Esophagus squamous epithelium (tissue), 5 donors: ENCODE measurements around the gene IL1A. TPM values are rescaled to one million over a fixed set of nuclear protein-coding genes. Genes with fewer than 3 reads are reported as not detected.

ENCODE experiments used
- DNase-seq: peaks from one replicate; lab custom pipeline; 2025; lab: John Stamatoyannopoulos, UW
- H3K27ac ChIP-seq, 4 donors: fragments of 200-600 bp; sonication (generic); one replicate each; pipeline ENCODE4 v1.5.1; 2016 to 2019; ENCODE audit warnings: mild to moderate bottlenecking in 1 of 4
- H3K27me3 ChIP-seq, 4 donors: fragments of 200-600 bp; sonication (generic); 1 replicate in 3 of 4; 2 replicates in 1 of 4; pipeline versions ENCODE4 v1.5.1 to v1.6.0; 2017 to 2021; ENCODE audit warnings: antibody characterized with exemption in 1 of 4
- H3K36me3 ChIP-seq, 3 donors: fragments of 200-600 bp; sonication (generic); one replicate each; pipeline ENCODE4 v1.5.1; 2016 to 2019
- H3K4me1 ChIP-seq, 3 donors: fragments of 200-600 bp; sonication (generic); one replicate each; pipeline ENCODE4 v1.5.1; 2017 to 2019
- H3K4me3 ChIP-seq, 4 donors: fragments of 200-600 bp; sonication (generic); 1 replicate in 3 of 4; 2 replicates in 1 of 4; pipeline ENCODE4 v1.5.1; 2016 to 2019; ENCODE audit warnings: mild to moderate bottlenecking in 2 of 4, moderate library complexity in 1 of 4
- H3K9me3 ChIP-seq, 3 donors: fragments of 200-600 bp; sonication (generic); one replicate each; pipeline ENCODE4 v1.5.1; 2016 to 2019
- POLR2A ChIP-seq, 4 donors: fragments of 450-650 bp; IDR thresholded peaks; one replicate each; pipeline ENCODE4 v1.6.1; 2017; ENCODE audit warnings: antibody characterized with exemption in 4 of 4, mild to moderate bottlenecking in 4 of 4, moderate library complexity in 3 of 4
- WGBS, 2 donors: methylation state at CpG; one replicate each; pipeline ENCODE4 v1.1.5; 2018; 5-methylcytosine and 5-hydroxymethylcytosine counted together
- intact Hi-C: fragments of 100-400 bp; cut with DNase I; formaldehyde crosslinking; loops from one replicate; pipeline ENCODE4 v1.15.0; 2022
- total RNA-seq, 4 donors: library from RNA; depleted of rRNA; stranded (reverse); fragments of >200 nt; gene quantifications; one replicate each; pipeline ENCODE4 v1.1.0, GENCODE V29; 2016
- TF ChIP-seq, protein P1 (sequence below), 6 experiments: fragments of 450-650 bp in 4 of 6; fragments of 200-600 bp in 2 of 6; sonication (generic) in 2 of 6; IDR thresholded peaks; one replicate each; pipeline ENCODE4 v1.5.1; 2016 to 2019; ENCODE audit warnings: antibody characterized with exemption in 6 of 6, mild to moderate bottlenecking in 4 of 6, moderate library complexity in 4 of 6
- donor health status: DM: yes; HTN: yes; CAD: no.

Gene IL1A
- total RNA-seq, 4 donors from 2014 or later: 0.53 to 37.4 (median 4.3) TPM

GRCh38 chr2:112728029-112728362 is 56.3 kb downstream of the IL1A start:
- TF ChIP-seq, protein P1, sequence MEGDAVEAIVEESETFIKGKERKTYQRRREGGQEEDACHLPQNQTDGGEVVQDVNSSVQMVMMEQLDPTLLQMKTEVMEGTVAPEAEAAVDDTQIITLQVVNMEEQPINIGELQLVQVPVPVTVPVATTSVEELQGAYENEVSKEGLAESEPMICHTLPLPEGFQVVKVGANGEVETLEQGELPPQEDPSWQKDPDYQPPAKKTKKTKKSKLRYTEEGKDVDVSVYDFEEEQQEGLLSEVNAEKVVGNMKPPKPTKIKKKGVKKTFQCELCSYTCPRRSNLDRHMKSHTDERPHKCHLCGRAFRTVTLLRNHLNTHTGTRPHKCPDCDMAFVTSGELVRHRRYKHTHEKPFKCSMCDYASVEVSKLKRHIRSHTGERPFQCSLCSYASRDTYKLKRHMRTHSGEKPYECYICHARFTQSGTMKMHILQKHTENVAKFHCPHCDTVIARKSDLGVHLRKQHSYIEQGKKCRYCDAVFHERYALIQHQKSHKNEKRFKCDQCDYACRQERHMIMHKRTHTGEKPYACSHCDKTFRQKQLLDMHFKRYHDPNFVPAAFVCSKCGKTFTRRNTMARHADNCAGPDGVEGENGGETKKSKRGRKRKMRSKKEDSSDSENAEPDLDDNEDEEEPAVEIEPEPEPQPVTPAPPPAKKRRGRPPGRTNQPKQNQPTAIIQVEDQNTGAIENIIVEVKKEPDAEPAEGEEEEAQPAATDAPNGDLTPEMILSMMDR (IDR thresholded peaks at IDR 0.05): no peak
- no peak for TF ChIP-seq POLR2A (IDR thresholded peaks at IDR 0.05)
- no peak for DNase-seq
- intact Hi-C loops: loop anchor here (5.0 kb wide), 1 partner anchor 126 kb away; no protein-coding TSS in a partner anchor
- H3K27me3 ChIP-seq: no peaks in the 10 kb centered on the region
- 61 to 70% methylated on average over 3 to 4 of the region's 4 CpGs for WGBS, 2 donors
- H3K4me1 ChIP-seq: peaks cover 0 to 11% (median 4%) of the 10 kb centered on the region in 3 donors
- no peaks in the 10 kb centered on the region for H3K36me3 ChIP-seq
- H3K27ac ChIP-seq: no peak overlapping the region
- no peak overlapping the region for H3K4me3 ChIP-seq
- H3K9me3 ChIP-seq: no peaks in the 10 kb centered on the region

- TF ChIP-seq, protein P1 (IDR thresholded peaks at IDR 0.05): no peak
- TF ChIP-seq POLR2A (IDR thresholded peaks at IDR 0.05): no peak
- peaks cover 0 to 11% (median 4%) of the 10 kb centered on the region in 3 donors for H3K4me1 ChIP-seq
- 73 to 76% methylated on average over 11 to 15 of the region's 19 CpGs for WGBS, 2 donors
- intact Hi-C loops: loop anchor here (5.0 kb wide), 1 partner anchor 125 kb away; no protein-coding TSS in a partner anchor
- no peak overlapping the region for H3K4me3 ChIP-seq
- no peak for DNase-seq
- H3K27me3 ChIP-seq: no peaks in the 10 kb centered on the region
- H3K36me3 ChIP-seq: no peaks in the 10 kb centered on the region
- no peak overlapping the region for H3K27ac ChIP-seq
- H3K9me3 ChIP-seq: no peaks in the 10 kb centered on the region
Observed at GRCh38 chr2:112727276-112728028, 56.8 kb downstream of the IL1A start.

GRCh38 chr2:112726487-112727190 is 57.7 kb downstream of the IL1A start:
- H3K27ac ChIP-seq: no peak overlapping the region
- H3K4me3 ChIP-seq: no peak overlapping the region
- intact Hi-C loops: loop anchor here (5.0 kb wide), 1 partner anchor 124 kb away; no protein-coding TSS in a partner anchor
- H3K9me3 ChIP-seq: no peaks in the 10 kb centered on the region
- DNase-seq: peak; percentile 68
- H3K36me3 ChIP-seq: no peaks in the 10 kb centered on the region
- no peaks in the 10 kb centered on the region for H3K27me3 ChIP-seq
- WGBS, 2 donors: 18% methylated on average over 4 to 9 of the region's 19 CpGs
- H3K4me1 ChIP-seq: peaks cover 0 to 11% (median 4%) of the 10 kb centered on the region in 3 donors
- TF ChIP-seq POLR2A (IDR thresholded peaks at IDR 0.05): no peak
- TF ChIP-seq, protein P1 (IDR thresholded peaks at IDR 0.05): peak; percentile 87 to 99 (median 98)

- H3K4me1 ChIP-seq: peaks cover 0 to 11% (median 4%) of the 10 kb centered on the region in 3 donors
- no peak for DNase-seq
- no peak overlapping the region for H3K27ac ChIP-seq
- TF ChIP-seq POLR2A (IDR thresholded peaks at IDR 0.05): no peak
- TF ChIP-seq, protein P1 (IDR thresholded peaks at IDR 0.05): no peak
- intact Hi-C loops: loop anchor here (5.0 kb wide), 1 partner anchor 124 kb away; no protein-coding TSS in a partner anchor
- no peaks in the 10 kb centered on the region for H3K36me3 ChIP-seq
- no peak overlapping the region for H3K4me3 ChIP-seq
- 77 to 100% methylated on average over 1 to 6 of the region's 15 CpGs for WGBS, 2 donors
- no peaks in the 10 kb centered on the region for H3K27me3 ChIP-seq
- H3K9me3 ChIP-seq: no peaks in the 10 kb centered on the region
Observed at GRCh38 chr2:112725545-112726457, 58.5 kb downstream of the IL1A start.
